ENCODE results near the gene IRF2BPL.

IRF2BPL gene

GRCh38 chr14:77009014-77009413 lies 19.5 kb downstream of the IRF2BPL start:
- DNase-seq = no peak

- no peak for DNase-seq
Measured at GRCh38 chr14:77008541-77008940, 20.0 kb downstream of the IRF2BPL start.

GRCh38 chr14:77007975-77008421 lies 20.5 kb downstream of the IRF2BPL start:
- DNase-seq = no peak

GRCh38 chr14:77007183-77007974 lies 21.1 kb downstream of the IRF2BPL start:
- no peak for DNase-seq

GRCh38 chr14:77006132-77006531 lies 22.4 kb downstream of the IRF2BPL start:
- no peak for DNase-seq

- no peak for DNase-seq
Measured at GRCh38 chr14:77005559-77005958, 22.9 kb downstream of the IRF2BPL start.

DNA sequence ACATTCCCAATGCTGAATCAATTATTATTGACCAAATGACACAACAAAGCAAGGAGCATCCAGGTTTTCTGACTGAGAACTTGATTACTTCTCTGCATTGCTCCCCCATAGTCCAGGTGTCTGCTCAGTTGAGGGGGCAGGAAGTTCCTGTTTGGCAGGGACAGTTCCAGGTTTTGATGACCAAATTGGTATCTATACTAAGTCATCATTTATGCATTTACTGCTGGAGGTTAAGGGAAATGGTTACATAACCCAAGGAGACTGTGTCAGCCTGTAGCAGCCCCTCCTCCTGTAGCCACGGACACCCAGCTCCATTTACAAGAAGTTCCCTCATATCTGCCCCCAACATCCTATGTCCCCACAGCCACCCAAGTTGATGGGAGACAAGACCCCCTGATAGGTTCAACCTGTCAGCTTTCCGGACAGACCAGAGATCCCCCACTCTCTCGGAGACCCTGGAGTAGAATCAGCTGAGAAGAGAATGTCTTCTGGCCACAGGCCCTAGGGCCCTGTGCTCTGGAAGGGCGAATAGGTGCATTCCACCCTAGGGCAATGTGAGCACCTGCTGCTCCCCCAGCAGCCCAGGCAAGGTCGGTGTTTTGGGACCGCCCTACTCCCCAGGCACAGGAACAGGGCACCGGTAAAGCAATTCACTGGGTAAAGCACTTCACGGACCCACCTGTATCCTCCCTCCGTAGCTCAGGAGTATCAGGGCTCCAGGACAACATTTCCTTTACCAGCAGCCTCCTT lies 23.6 kb downstream of the IRF2BPL start:
- no peak for DNase-seq

DNA sequence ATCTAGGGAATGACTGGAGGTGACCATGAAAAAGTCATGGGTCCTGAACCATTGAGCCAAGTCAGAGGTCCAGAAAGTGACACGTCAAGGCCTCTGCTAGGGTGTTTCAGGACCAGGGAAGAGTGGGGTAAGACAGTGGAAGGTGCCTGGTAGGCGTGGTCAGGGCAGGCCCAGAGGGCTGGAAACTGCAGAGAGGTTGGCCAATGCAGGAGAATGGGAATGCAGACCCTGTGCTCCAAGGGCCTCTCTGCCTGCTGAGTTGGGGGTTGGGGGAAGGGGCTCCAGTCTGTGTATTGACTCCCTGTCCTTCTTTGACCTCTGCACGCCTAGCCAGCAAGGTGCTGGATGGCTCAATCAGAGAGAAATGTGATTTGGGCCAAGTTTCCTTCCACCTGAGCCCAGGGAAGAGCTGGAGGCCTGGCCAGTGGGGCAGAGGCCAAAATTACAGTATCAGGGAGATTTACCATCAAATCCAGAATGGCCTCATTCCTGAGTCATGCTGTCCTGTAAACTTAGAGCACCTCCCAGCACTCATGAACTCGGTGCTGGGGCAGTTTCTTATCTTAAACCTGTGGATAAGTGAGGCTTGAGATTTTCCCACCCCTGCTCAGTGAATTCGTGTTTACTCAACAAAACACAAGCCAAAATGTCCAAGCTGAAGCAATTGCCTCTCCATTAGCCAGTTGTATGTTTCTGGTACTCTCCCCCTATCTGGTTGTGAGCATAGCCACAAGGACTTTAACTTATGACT lies 24.4 kb downstream of the IRF2BPL start:
- no peak for DNase-seq

GRCh38 chr14:77002889-77003288 lies 25.6 kb downstream of the IRF2BPL start:
- DNase-seq = no peak

DNA sequence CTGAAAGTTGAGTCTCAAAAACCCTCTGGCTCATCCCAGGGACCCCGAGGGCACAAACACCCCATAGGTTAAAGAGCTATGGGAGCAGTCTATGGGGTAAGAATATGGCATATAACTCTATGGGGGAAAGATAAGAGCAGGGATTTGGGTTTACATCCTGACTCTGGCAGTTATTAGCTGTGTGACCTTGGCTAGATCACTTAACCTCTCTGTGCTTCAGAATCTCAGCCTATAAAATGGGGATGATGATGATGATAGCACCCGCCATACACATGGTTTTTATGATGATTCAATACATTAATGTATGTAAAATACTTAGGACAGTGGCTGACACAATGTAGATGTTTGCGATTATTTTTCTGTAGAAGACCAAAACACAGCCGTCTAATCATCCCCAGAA lies 26.2 kb downstream of the IRF2BPL start:
- DNase-seq = no peak

DNA sequence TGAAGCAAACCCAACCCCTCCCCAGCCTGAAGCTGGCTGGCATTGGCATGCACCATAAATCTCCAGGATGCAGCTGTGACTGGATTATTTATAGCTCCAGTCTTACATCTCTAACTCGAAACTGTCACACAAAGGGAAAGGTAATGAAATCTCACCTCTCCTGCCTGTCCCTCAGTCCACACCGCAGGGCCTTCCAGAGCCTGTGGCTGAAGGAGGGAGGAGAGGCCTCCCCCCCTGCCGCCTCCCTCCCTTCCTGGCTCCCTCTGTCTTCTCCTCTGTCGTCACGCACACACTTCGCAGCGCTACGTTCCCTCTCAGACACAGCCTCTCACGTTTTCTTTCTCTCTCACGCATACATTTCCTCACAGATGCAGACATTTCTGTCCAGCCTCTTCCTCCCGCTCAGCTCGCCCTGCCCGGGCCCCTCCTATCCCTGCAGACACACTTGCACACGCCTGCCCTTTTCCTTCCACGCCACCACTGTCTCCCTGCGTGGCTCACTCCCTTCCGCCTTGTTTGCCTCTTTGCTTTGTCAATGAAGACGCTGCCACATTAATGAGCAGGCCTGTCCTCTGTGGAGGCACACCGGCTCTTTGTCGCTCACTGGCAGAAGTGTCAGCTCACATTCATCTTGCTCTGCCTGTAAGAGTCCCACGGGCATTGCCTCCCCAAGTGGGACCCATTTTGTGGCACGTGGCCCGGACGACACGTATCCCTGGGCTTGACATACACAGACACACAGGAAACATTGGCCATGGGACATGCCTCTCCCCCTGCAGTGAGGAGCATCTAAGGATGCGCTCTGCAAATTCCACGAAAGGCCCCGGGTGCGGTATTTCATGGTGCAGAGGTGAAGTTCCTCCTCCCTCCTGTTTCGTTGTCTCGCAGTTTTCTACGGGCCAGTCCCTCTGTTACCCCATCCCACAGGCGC lies 27.9 kb downstream of the IRF2BPL start:
- DNase-seq = peak in 1 of 2 donors; percentile 12

DNA sequence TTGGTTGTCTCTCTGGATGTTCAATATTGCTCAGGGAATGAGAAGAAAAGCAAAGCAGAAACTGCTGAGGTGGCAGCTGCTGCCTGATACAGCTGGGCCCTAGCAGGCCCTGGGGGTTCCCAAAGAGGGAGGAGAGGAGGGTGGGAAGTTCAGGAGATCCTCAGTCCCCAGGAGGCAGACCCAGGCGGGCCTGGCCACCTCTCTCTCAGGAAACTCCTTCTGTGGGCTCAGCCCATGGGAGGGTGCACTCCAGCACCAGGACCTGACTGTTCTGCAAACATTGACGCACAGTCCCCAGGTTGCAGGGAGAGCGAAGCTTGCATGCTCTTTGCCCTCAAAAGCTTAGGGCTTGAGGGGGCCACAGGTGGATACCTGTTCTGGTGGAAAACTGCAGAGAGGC lies 29.6 kb downstream of the IRF2BPL start:
- DNase-seq = no peak

DNA sequence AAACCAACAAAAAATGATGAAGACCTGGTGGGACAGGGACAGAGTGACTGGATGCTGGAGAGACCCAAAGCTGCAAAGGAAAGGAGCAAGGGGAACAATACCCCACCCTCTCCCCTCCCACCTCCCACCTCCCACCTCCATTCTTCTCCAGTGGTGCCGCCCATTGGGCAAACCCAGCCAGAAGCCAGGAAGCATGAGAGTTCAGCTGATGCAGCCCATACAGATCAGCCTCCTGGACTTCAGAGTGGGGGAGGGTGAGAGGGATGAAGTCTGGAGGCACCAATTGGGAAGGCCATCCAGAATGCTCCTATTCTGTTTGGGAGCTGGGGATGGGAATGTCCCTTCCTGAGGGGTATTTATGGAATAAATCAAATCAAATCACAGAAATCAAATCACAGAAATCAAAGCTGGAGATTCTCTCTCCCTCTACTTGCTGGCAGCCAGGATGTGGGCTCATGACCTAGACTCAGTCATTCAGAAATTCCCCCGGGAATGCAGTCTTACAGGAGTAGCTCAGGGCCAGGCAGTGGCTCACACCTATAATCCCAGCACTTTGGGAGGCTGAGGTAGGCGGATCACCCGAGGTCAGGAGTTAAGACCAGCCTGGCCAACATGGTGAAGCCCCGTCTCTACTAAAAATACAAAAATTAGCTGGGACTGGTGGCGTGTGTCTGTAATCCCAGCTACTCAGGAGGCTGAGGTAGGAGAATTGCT lies 31.1 kb downstream of the IRF2BPL start:
- DNase-seq = no peak

GRCh38 chr14:76996563-76997146 lies 31.9 kb downstream of the IRF2BPL start:
- no peak for DNase-seq

DNA sequence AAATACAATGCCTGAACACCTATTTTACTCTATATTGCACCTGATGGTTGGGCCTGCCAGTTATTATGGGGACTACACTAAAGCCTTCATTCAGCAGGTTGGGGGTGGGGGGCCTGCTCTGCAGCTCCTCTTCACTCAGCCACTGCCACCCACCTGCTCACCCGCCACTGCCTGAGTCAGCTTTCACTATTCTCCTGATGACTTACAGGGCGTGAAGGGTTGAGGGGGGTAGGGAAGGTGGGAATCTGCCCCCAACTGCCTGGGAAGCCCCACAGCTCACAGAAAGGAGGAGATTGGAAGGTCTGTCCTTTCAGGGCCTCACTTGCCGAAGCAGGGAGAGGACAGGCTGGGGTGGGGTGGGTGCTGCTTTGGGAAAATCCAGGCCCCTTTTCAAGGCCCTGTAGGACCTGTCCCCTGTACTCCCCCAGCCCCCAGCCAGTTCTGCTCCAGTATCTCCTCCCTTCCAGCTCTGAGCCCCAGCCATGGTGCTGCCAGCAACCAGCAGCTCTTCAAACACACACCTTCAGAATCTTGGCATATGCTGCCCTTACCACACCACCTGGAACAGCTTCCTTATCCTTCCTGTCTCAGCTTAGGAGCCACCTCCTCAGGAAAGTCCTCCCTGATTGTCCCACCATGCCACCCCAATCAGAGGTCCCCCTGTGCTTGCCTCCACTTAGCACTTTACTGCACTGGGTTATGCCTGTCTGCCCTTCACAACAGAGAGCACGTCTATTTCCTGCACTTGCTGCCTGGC lies 33.1 kb downstream of the IRF2BPL start:
- DNase-seq = no peak

DNA sequence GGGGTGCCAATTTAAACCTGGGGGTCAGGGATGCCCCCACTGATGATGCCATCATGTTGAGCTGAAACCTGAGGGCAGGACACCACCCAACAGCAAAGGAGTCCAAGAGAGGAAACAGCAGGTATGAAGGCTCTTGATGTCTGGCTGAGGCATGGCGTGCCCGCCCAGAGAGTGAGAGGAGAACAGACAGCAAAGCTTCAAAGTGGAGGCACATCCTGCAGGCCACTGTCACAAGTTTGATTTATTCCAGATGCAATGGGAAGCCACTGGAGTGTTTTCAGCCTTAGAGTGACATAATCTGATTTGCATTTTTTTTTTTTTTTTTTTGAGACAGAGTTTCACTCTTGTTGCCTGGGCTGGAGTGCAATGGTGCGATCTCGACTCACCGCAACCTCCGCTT lies 34.8 kb downstream of the IRF2BPL start:
- DNase-seq = no peak

DNA sequence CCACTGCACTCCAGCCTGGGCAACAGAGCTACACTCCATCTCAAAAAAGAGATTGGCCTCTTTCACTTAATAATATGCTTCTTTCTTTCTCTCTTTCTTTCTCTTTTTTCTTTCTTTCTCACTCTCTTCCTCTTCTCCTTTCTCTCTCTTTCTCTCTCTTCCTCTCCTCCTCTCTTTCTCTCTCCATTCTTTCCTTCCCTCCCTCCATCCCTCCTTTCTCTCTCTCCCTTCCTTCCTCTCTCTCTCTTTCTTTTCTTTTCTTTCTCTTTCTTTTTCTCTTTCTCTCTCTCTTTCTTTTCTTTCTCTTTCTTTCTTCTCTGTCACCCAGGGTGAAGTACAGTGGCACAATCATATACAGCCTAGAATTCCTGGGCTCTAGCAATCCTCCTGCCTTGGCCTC lies 38.4 kb downstream of the IRF2BPL start:
- no peak for DNase-seq

GRCh38 chr14:76987956-76988520 lies 40.5 kb downstream of the IRF2BPL start:
- no peak for DNase-seq

DNA sequence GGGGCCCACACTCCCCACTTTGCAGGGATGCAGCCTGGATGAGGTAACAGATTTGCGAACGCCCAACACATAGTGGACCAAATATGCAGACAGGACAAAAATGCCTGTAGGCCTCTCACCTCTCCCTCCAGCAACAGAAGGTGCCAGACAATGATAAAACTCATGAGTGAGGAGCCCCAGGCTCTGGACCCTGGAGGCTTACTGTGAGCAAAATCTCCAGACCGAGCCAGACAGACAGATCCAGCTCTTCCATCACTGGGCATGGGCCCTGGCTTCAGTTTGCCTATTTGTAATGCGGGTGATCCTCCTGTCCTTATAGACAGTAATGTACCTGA lies 42.3 kb downstream of the IRF2BPL start:
- DNase-seq = no peak

GRCh38 chr14:76985540-76986230 lies 42.8 kb downstream of the IRF2BPL start:
- no peak for DNase-seq
